Measurements from ENCODE around the gene MROH7. TPM values are rescaled to one million over a fixed set of nuclear protein-coding genes. Genes with fewer than 3 reads are reported as not detected.

The MROH7 gene
- total RNA-seq, 1 donor from 2014 or later: 0.21 TPM

- H3K9me3 Mint-ChIP-seq: no peaks in the 10 kb centered on the region
- no peaks in the 10 kb centered on the region for H3K4me1 ChIP-seq
- no peak overlapping the region for H2AFZ ChIP-seq (replicated peaks)
- no peak overlapping the region for H3K27ac ChIP-seq
- no peak overlapping the region for H3K4me2 ChIP-seq
- no peaks in the 10 kb centered on the region for H3K4me1 Mint-ChIP-seq
- DNase-seq (ENCODE audit: low spot score): no peak
- H3F3A ChIP-seq (ENCODE audit: low read depth): no peaks in the 10 kb centered on the region
- H3K27me3 ChIP-seq: no peaks in the 10 kb centered on the region
- H3K4me3 Mint-ChIP-seq: no peak overlapping the region
- no peak overlapping the region for H3K4me3 ChIP-seq
- H3K27ac Mint-ChIP-seq: no peak overlapping the region
- H3K27me3 Mint-ChIP-seq (ENCODE audit: insufficient read depth, low read depth): peaks cover 3% of the 10 kb centered on the region
- H3K79me2 ChIP-seq (ENCODE audit: low read depth): no peaks in the 10 kb centered on the region
- no peaks in the 10 kb centered on the region for H3K36me3 ChIP-seq
- no peak for TF ChIP-seq EZH2 (IDR thresholded peaks at IDR 0.05)
- no peak for TF ChIP-seq CTCF (IDR thresholded peaks at IDR 0.05)
- TF ChIP-seq EZH2phosphoT487 (IDR thresholded peaks at IDR 0.05): no peak
- H3K9ac ChIP-seq: no peak overlapping the region
- H3K36me3 Mint-ChIP-seq: no peaks in the 10 kb centered on the region
- H3K9me3 ChIP-seq (ENCODE audit: low read depth): no peaks in the 10 kb centered on the region
- H4K20me1 ChIP-seq (ENCODE audit: low read depth): no peaks in the 10 kb centered on the region
These were observed 8.3 kb downstream of the MROH7 start for GRCh38 chr1:54649921-54650320.

- Histone ChIP-seq H4K20me1 (ENCODE audit: low read depth) (no peaks in the 10 kb centered on the region), H3K79me2 (ENCODE audit: low read depth) (no peaks in the 10 kb centered on the region), H3K4me2 (no peak overlapping the region), H3K4me1 (no peaks in the 10 kb centered on the region), H2AFZ (replicated peaks) (no peak overlapping the region), H3K9me3 (ENCODE audit: low read depth) (no peaks in the 10 kb centered on the region), H3K4me3 (no peak overlapping the region), H3K27ac (no peak overlapping the region), H3K36me3 (no peaks in the 10 kb centered on the region), H3F3A (ENCODE audit: low read depth) (no peaks in the 10 kb centered on the region), H3K27me3 (no peaks in the 10 kb centered on the region), H3K9ac (no peak overlapping the region)
- Mint-ChIP-seq H3K27me3 (ENCODE audit: insufficient read depth, low read depth) (peaks cover 3% of the 10 kb centered on the region), H3K9me3 (no peaks in the 10 kb centered on the region), H3K4me1 (no peaks in the 10 kb centered on the region), H3K4me3 (no peak overlapping the region), H3K27ac (no peak overlapping the region), H3K36me3 (no peaks in the 10 kb centered on the region)
- no peak for DNase-seq (ENCODE audit: low spot score)
- no peak for TF ChIP-seq CTCF (IDR thresholded peaks at IDR 0.05)
- no peak for TF ChIP-seq EZH2 (IDR thresholded peaks at IDR 0.05)
- no peak for TF ChIP-seq EZH2phosphoT487 (IDR thresholded peaks at IDR 0.05)
These were observed 8.8 kb downstream of the MROH7 start for GRCh38 chr1:54650417-54650816.

GRCh38 chr1:54651608-54652007 lies 10.0 kb downstream of the MROH7 start:
- H3K27me3 Mint-ChIP-seq (ENCODE audit: insufficient read depth, low read depth): peaks cover 3% of the 10 kb centered on the region
- H3K36me3 Mint-ChIP-seq: no peaks in the 10 kb centered on the region
- no peaks in the 10 kb centered on the region for H3K79me2 ChIP-seq (ENCODE audit: low read depth)
- no peaks in the 10 kb centered on the region for H3F3A ChIP-seq (ENCODE audit: low read depth)
- H3K4me1 ChIP-seq: no peaks in the 10 kb centered on the region
- H2AFZ ChIP-seq (replicated peaks): no peak overlapping the region
- H3K9ac ChIP-seq: no peak overlapping the region
- TF ChIP-seq EZH2 (IDR thresholded peaks at IDR 0.05): no peak
- no peak for TF ChIP-seq EZH2phosphoT487 (IDR thresholded peaks at IDR 0.05)
- TF ChIP-seq CTCF (IDR thresholded peaks at IDR 0.05): no peak
- H3K9me3 Mint-ChIP-seq: no peaks in the 10 kb centered on the region
- no peaks in the 10 kb centered on the region for H3K27me3 ChIP-seq
- no peak overlapping the region for H3K4me3 ChIP-seq
- no peak for DNase-seq (ENCODE audit: low spot score)
- no peak overlapping the region for H3K4me3 Mint-ChIP-seq
- no peaks in the 10 kb centered on the region for H4K20me1 ChIP-seq (ENCODE audit: low read depth)
- H3K27ac ChIP-seq: no peak overlapping the region
- no peaks in the 10 kb centered on the region for H3K36me3 ChIP-seq
- no peaks in the 10 kb centered on the region for H3K4me1 Mint-ChIP-seq
- no peak overlapping the region for H3K4me2 ChIP-seq
- H3K9me3 ChIP-seq (ENCODE audit: low read depth): no peaks in the 10 kb centered on the region
- no peak overlapping the region for H3K27ac Mint-ChIP-seq

Data from neural progenitor cell (in vitro differentiated cells).